Mesendoderm (in vitro differentiated cells): ENCODE measurements around the gene UBE2Q2.

Experiments
- DNase-seq: peaks from one replicate; pipeline ENCODE4 v3.0.0; 2013
- H2AK5ac ChIP-seq: 2 replicates; pipeline ENCODE4 v1.6.1; 2013; ENCODE audit warnings: low read length, inconsistent platforms
- H2BK120ac ChIP-seq: 2 replicates; pipeline ENCODE4 v1.6.1; 2013; ENCODE audit warnings: low read depth, mild to moderate bottlenecking, low read length, moderate library complexity, mixed read lengths
- H2BK15ac ChIP-seq: replicated peaks from 2 replicates; pipeline ENCODE4 v1.6.1; 2013; ENCODE audit warnings: low read depth, mild to moderate bottlenecking, moderate library complexity
- H2BK5ac ChIP-seq: 2 replicates; pipeline ENCODE4 v1.6.1; 2013; ENCODE audit warnings: low read length, inconsistent platforms
- H3K18ac ChIP-seq: 2 replicates; pipeline ENCODE4 v1.6.1; 2013; ENCODE audit warnings: mild to moderate bottlenecking, low read length, mixed read lengths
- H3K23ac ChIP-seq: one replicate; pipeline ENCODE4 v1.6.1; 2013; ENCODE audit warnings: low read length
- H3K27ac ChIP-seq: 2 replicates; pipeline ENCODE4 v1.5.1; 2013; ENCODE audit warnings: low read depth, mild to moderate bottlenecking, inconsistent platforms, low read length, moderate library complexity
- H3K27me3 ChIP-seq: 2 replicates; pipeline ENCODE4 v1.6.1; 2013; ENCODE audit warnings: low read length, control low read depth, mild to moderate bottlenecking, inconsistent platforms; ENCODE audit not compliant: insufficient read depth, poor library complexity
- H3K36me3 ChIP-seq: 2 replicates; pipeline ENCODE4 v1.6.1; 2013; ENCODE audit warnings: low read length, inconsistent platforms; ENCODE audit not compliant: control insufficient read depth, insufficient read depth
- H3K4ac ChIP-seq: one replicate; pipeline ENCODE4 v1.6.1; 2013; ENCODE audit warnings: low read depth, mild to moderate bottlenecking, low read length, moderate library complexity
- H3K4me1 ChIP-seq: 2 replicates; pipeline ENCODE4 v1.6.1; 2013; ENCODE audit warnings: low read depth, low read length, inconsistent platforms; ENCODE audit not compliant: control insufficient read depth
- H3K4me2 ChIP-seq: 2 replicates; pipeline ENCODE4 v1.6.1; 2013; ENCODE audit warnings: low read length
- H3K4me3 ChIP-seq: 2 replicates; pipeline ENCODE4 v1.5.1; 2013; ENCODE audit warnings: mild to moderate bottlenecking, low read length
- H3K56ac ChIP-seq: one replicate; pipeline ENCODE4 v1.6.1; 2013; ENCODE audit warnings: low read length
- H3K79me1 ChIP-seq: 2 replicates; pipeline ENCODE4 v1.6.1; 2013; ENCODE audit warnings: low read length, inconsistent platforms
- H3K79me2 ChIP-seq: 2 replicates; pipeline ENCODE4 v1.6.1; 2013; ENCODE audit warnings: mild to moderate bottlenecking, low read length; ENCODE audit not compliant: control insufficient read depth, insufficient read depth
- H3K9ac ChIP-seq: 2 replicates; pipeline ENCODE4 v1.6.1; 2013; ENCODE audit warnings: low read length, inconsistent platforms
- H4K5ac ChIP-seq: one replicate; pipeline ENCODE4 v1.6.1; 2013; ENCODE audit warnings: low read length
- H4K8ac ChIP-seq: one replicate; pipeline ENCODE4 v1.6.1; 2013; ENCODE audit warnings: low read depth, mild to moderate bottlenecking, control low read depth, low read length, moderate library complexity
- WGBS: extraction: QIAGEN DNeasy Blood & Tissue Kit; methylation state at CpG from one replicate; pipeline ENCODE4 v1.1.7; 2013; ENCODE audit warnings: low lambda C conversion rate, missing lambda C conversion rate; ENCODE audit not compliant: insufficient coverage; ENCODE audit errors: extremely low coverage; 5-methylcytosine and 5-hydroxymethylcytosine counted together

The UBE2Q2 gene

GRCh38 chr15:75923756-75924155 is 80.5 kb downstream of the UBE2Q2 start:
- H2BK120ac ChIP-seq: no peak overlapping the region
- no peak overlapping the region for H3K4me2 ChIP-seq
- DNase-seq: no peak
- H3K4me3 ChIP-seq: no peak overlapping the region
- no peak overlapping the region for H3K9ac ChIP-seq
- no peak overlapping the region for H3K4ac ChIP-seq
- H3K36me3 ChIP-seq: peaks cover 2% of the 10 kb centered on the region
- no peak overlapping the region for H2BK15ac ChIP-seq
- H4K5ac ChIP-seq: no peak overlapping the region
- H2BK5ac ChIP-seq: no peak overlapping the region
- peaks cover 10% of the 10 kb centered on the region for H3K79me2 ChIP-seq
- H3K27ac ChIP-seq: no peak overlapping the region
- H3K18ac ChIP-seq: no peak overlapping the region
- H2AK5ac ChIP-seq: no peak overlapping the region
- WGBS: 100% methylated on average over 4 of the region's 4 CpGs
- no peak overlapping the region for H4K8ac ChIP-seq
- H3K27me3 ChIP-seq: no peaks in the 10 kb centered on the region
- H3K56ac ChIP-seq: no peak overlapping the region
- H3K79me1 ChIP-seq: peaks cover 12% of the 10 kb centered on the region
- H3K4me1 ChIP-seq: peaks cover 19% of the 10 kb centered on the region
- H3K23ac ChIP-seq: no peak overlapping the region

- Histone ChIP-seq H3K36me3 (peaks cover 2% of the 10 kb centered on the region), H2BK15ac (no peak overlapping the region), H3K4me3 (no peak overlapping the region), H3K79me1 (peaks cover 12% of the 10 kb centered on the region), H3K27ac (no peak overlapping the region), H4K5ac (no peak overlapping the region), H3K79me2 (peaks cover 10% of the 10 kb centered on the region), H4K8ac (no peak overlapping the region), H3K4me2 (no peak overlapping the region), H2AK5ac (no peak overlapping the region), H3K18ac (no peak overlapping the region), H3K56ac (no peak overlapping the region), H3K4me1 (peaks cover 19% of the 10 kb centered on the region), H3K4ac (no peak overlapping the region), H2BK120ac (no peak overlapping the region), H3K23ac (no peak overlapping the region), H3K27me3 (no peaks in the 10 kb centered on the region), H3K9ac (no peak overlapping the region), H2BK5ac (no peak overlapping the region)
- WGBS: no CpG with 5 or more reads among the region's 1 CpG
- no peak for DNase-seq
Measured at GRCh38 chr15:75924576-75924975, 81.3 kb downstream of the UBE2Q2 start.

GRCh38 chr15:75925440-75925839 is 82.2 kb downstream of the UBE2Q2 start:
- Histone ChIP-seq H3K36me3 (peaks cover 2% of the 10 kb centered on the region), H3K4ac (no peak overlapping the region), H3K79me1 (peaks cover 12% of the 10 kb centered on the region), H2AK5ac (no peak overlapping the region), H3K4me3 (no peak overlapping the region), H4K8ac (no peak overlapping the region), H3K4me1 (peaks cover 19% of the 10 kb centered on the region), H2BK5ac (no peak overlapping the region), H3K9ac (no peak overlapping the region), H3K4me2 (no peak overlapping the region), H3K27me3 (no peaks in the 10 kb centered on the region), H3K23ac (no peak overlapping the region), H2BK15ac (no peak overlapping the region), H3K27ac (no peak overlapping the region), H4K5ac (no peak overlapping the region), H3K18ac (no peak overlapping the region), H3K56ac (no peak overlapping the region), H2BK120ac (no peak overlapping the region), H3K79me2 (peaks cover 10% of the 10 kb centered on the region)
- WGBS: no CpG with 5 or more reads among the region's 2 CpGs
- DNase-seq: no peak

- Histone ChIP-seq H2AK5ac (no peak overlapping the region), H3K4ac (no peak overlapping the region), H3K18ac (no peak overlapping the region), H2BK15ac (no peak overlapping the region), H3K27ac (no peak overlapping the region), H2BK120ac (no peak overlapping the region), H3K23ac (no peak overlapping the region), H3K9ac (no peak overlapping the region), H4K5ac (no peak overlapping the region), H3K4me2 (no peak overlapping the region), H3K4me3 (no peak overlapping the region), H2BK5ac (peak overlapping the region; percentile 12), H3K27me3 (no peaks in the 10 kb centered on the region), H3K79me2 (peaks cover 10% of the 10 kb centered on the region), H3K79me1 (peaks cover 12% of the 10 kb centered on the region), H3K36me3 (peaks cover 2% of the 10 kb centered on the region), H3K4me1 (peaks cover 19% of the 10 kb centered on the region), H3K56ac (no peak overlapping the region), H4K8ac (no peak overlapping the region)
- WGBS: no CpG with 5 or more reads among the region's 3 CpGs
- no peak for DNase-seq
Measured at GRCh38 chr15:75926931-75927330, 83.7 kb downstream of the UBE2Q2 start.

- Histone ChIP-seq H4K8ac (no peak overlapping the region), H3K27ac (no peak overlapping the region), H3K27me3 (no peaks in the 10 kb centered on the region), H3K79me1 (peaks cover 6% of the 10 kb centered on the region), H3K56ac (no peak overlapping the region), H3K23ac (no peak overlapping the region), H3K4me3 (no peak overlapping the region), H2AK5ac (no peak overlapping the region), H3K36me3 (no peaks in the 10 kb centered on the region), H3K4me2 (no peak overlapping the region), H4K5ac (no peak overlapping the region), H3K4me1 (peaks cover 19% of the 10 kb centered on the region), H2BK5ac (no peak overlapping the region), H3K9ac (no peak overlapping the region), H3K79me2 (peaks cover 4% of the 10 kb centered on the region), H3K4ac (no peak overlapping the region), H2BK15ac (no peak overlapping the region), H2BK120ac (no peak overlapping the region), H3K18ac (no peak overlapping the region)
- WGBS: no CpG with 5 or more reads among the region's 4 CpGs
- no peak for DNase-seq
Measured at GRCh38 chr15:75927601-75928000, 84.4 kb downstream of the UBE2Q2 start.
